ENCODE measurements around the gene ENSA.
"Not testable (repeated sequence)": the region's sequence is repeated elsewhere in the genome, so short reads cannot be mapped to it uniquely, and the experiment has no call there.

Gene ENSA, protein sequence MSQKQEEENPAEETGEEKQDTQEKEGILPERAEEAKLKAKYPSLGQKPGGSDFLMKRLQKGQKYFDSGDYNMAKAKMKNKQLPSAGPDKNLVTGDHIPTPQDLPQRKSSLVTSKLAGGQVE

DNA sequence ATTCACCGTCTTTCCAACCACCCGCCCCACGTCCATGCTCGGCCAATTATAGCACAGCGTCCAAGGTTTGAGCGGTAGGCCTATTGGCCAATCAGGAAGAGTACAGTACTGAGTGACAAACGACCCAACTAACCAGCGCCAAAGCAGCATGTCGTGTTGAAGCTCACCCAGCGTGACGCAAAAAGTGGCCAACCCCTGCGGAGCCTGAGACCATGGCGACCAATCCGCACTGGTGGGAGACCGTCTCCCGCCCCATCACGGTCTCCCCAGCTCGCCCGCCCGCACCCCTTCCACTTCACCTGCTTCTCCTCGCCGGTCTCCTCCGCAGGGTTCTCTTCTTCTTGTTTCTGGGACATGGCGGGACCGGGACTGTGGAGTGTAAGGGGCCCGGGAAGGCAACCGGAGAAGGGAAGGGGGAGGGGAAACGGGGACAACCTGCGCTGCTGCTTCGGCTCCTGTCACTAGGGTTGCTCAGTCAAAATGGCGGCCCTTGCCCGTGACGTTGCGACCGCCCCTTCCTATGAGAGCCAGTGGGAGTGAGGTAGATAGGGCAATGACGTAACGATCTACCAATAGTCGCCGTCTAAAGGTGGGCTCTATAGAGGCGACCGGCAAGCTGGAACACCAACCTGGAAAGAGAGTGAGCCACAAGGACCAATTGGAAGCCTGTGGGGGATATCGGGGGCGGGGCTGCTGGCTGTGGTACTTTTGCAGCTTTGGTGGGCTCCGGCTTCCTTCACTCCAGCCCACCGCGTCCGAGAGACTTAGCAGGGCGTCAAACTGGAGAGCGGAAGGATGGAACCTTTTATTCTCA, at the start of gene ENSA:
TSS of gene ENSA (minus strand) at position 498 of the 814 bp plus-strand sequence. CDS start at position 356, 142 bp downstream.
- peak; percentile 92 for DNase-seq

DNA sequence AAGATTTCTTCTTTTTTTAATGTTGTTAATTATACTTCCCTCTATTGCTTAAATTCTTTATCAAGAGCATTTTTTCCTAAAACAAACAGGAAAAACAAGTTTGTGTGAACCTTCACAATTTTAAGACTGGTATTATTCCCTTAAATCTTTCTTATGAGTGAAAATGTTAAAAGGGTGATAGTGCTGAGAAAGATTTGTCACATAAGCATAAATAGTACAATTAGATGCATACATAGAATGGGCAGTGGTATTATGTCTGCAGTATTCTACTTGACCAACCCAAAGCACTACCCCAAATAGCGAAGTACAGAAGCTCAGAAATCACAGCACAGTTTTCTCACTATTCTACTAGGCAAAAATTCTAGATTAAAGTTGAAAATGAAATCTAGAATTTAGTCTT, 49.6 kb upstream of the ENSA start:
- no peak for DNase-seq

DNA sequence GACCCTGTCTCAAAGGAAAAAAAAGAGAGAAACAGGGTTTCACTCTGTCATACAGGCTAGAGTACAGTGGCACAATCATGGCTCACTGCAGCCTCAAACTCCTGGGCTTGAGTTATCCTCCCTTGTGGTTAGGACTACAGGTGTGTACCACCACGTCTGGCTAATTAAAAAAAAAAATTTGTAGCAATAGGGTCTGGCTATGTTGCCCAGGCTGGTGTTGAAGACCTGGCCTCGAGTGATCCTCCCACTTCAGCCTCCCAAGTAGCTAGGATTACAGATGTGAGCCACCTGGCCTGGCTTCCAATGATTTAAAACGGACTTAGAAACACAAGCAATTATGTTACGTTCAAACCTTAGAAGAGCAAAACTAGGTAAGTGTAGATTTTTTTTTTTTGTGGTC, 45.5 kb upstream of the ENSA start:
- DNase-seq: no peak

DNA sequence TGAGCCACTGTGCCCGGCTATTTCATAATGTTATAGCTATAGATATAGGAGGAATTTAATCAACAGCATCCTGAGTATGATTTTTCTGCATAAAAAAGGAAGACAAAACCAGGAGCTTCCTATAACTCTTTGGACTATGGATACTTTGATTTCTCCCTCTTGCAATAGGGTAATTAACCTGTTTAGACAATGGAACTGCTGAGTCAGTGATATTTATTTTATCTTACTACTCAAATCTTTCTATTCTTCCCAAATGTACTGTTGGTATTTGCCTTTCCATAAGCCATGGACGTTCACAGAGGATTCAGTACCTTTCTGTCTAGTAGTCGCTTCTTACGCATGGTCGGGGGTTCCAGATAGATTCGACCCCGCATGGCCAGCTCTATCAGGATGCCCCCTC, 33.9 kb upstream of the ENSA start:
- no peak for DNase-seq

DNA sequence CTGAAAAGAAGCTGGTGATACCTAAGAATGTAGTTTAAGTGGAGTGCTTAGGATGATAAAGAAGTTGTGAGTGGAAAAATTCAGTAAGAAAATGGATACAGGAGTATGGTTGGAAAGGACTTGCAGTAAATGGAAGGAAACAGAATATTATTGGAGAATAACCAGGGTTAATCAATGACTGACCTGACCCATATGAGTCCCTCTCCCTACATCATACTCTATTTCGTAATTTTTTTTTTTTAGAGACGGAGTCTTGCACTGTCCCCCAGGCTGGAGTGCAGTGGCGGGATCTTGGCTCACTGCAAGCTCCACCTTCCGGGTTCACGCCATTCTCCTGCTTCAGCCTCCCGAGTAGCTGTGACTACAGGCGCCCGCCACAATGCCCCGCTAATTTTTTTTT, 33.4 kb upstream of the ENSA start:
- no peak for DNase-seq

DNA sequence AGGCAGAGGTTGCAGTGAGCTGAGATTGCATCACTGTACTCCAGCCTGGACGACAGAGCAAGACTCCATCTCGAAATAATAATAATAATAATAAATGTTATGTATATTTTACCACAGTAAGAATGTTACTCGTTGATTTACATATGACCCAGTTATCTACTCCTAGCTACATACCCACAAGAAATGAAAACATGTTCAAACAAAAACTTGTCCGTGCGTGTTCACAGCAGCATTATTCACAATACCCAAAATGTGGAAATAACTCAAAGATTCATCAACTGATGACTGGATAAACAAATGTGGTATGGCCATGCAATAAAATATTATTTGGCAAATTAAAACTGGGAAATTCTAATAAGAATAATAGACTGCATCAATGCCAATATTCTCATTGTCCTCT, 31.7 kb upstream of the ENSA start:
- DNase-seq: no peak

DNA sequence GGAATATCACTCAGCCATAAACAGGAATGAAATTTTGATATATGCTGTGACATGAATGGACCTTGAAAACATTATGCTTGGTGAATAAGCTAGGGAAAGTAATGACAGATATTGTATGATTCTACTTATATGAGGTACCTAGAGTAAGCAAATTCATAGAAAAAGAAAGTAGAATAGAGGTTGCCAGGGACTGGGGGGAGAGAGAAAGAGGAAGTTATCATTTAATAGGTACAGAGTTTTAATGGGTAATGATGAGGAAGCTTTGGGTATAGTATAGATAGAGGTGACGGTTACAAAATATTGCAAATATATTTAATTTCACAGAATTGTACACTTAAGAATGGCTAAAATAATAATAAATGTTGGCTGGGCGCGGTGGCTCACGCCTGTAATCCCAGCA, 31.2 kb upstream of the ENSA start:
- no peak for DNase-seq

DNA sequence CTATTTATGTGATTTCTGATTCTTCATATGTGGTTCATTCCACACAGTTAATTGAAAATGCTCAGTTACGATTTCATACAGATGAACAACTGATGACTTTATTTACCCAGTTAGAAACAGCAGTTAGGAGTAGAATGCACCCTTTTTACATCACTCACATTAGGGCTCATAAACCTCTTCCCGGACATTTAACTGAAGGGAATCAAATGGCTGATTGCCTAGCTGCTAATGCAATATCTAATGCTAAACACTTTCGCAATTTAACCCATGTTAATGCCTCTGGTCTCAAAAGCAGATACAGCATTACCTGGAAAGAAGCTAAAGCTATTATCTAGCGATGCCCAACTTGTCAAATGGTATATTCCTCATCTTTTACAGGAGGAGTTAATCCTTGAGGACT, 27.7 kb upstream of the ENSA start:
- not testable (repeated sequence) for DNase-seq

DNA sequence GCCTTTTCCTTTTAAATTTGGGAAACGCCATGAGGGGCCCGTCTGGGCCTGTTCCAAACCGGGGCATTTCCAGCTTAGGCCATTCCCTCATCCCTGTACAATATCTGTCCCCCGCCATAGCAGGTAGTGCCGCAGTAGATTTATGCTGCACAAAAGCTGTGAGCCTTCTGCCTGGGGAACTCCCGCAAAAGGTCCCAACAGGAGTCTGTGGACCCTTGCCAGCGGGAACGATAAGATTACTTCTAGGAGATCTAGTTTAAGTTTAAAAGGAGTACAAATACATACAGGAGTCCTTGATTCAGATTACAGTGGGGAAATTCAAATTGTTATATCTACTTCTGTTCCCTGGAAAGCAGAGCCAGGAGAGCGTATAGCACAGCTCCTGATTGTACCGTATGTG, 25.2 kb upstream of the ENSA start:
- not testable (repeated sequence) for DNase-seq

DNA sequence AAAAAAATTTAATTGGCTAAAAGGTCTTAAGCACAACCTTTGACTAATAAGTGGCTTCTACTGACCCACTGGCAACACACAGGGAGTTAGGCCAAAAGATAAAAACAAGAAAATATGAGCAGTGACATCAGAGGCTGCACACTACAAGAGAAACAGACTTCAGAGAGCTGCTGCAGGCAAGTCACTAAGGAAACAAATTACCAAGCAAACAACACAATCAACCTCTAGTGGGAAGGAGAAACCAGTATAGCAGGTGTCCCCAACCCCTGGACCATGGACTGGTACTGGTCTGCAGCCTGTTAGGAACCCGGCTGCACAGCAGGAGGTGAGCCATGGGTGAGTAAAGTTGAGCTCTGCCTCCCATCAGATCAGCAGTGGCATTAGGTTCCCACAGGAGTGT, 20.8 kb upstream of the ENSA start:
- DNase-seq: no peak

DNA sequence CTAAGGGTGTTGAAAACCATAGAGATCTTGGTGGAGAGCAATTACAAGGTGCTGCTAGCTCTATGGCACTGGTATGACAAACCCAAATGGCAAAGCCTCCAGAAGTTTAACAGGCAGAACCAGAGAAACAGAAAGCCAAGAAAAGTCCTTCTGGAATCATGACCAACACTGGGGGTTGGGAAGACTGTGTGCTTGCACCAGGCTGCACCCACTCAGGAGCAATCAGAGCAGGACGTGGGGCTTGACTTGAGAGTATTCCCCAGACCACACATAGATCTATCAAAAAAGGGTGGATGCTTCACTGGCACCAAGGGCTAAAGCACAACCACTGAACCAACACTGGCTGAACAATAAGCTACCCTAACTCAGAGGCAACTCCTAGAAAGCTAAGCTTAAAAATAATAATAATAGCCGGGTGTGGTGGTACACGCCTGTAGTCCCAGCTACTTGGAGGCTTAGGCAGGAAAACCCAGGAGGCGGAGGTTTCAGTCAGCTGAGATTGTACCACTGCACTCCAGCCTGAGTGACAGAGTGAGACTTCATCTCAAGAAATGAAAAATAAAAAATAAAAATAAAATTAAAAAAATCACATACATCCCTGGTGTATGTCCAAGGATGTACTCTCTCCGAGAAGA, 20.1 kb upstream of the ENSA start:
- DNase-seq: no peak

DNA sequence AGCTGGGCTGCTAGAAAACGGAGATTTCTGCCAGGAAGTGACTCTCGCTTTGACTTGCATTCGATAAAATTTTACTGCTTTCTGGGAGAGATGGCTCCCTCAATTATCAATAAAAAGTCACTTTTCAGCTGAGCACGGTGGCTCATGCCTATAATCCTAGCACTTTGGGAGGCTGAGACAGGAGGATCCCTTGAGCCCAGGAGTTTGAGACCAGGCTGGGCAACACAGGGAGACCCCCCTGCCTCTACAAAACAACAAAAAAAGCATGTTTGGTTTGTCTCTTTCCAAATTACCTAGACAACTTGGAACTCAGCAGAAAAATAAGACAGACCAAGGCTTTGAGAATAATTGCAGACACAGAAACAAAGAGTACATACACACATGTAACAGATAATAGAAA, 12.9 kb upstream of the ENSA start:
- no peak for DNase-seq

DNA sequence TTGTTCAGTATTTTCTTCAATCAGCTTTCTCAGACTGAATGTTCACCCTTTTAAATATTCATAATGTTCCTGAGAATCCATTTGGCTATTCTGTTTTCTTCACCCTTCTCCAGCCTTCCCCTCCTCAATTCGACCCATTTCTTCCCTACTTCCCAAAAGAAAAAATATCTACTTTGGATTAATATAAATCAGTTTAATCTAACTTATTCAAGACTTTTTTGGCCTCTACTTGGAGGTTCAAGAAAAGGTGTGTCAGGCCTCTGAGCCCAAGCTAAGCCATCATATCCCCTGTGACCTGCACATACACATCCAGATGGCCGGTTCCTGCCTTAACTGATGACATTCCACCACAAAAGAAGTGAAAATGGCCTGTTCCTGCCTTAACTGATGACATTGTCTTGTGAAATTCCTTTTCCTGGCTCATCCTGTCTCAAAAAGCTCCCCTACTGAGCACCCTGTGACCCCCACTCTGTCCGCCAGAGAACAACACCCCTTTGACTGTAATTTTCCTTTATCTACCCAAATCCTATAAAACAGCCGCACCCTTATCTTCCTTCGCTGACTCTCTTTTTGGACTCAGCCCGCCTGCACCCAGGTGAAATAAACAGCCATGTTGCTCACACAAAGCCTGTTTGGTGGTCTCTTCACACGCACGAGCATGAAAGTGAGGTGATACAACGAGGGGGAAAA, 11.9 kb upstream of the ENSA start:
- DNase-seq: not testable (repeated sequence)

DNA sequence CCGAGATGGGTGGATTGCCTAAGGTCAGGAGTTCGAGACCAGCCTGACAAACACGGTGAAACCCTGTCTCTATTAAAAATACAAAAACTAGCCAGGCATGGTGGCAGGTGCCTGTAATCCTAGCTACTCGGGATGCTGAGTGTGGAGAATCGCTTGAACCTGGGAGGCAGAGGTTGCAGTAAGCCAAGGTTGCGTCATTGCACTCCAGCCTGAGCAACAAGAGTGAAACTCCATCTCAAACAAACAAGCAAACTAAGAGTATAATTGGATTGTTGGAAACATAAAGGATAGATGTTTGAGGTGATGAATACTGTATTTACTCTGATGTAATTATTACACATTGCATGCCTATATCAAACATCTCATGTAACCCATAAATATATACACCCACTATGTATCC, 9.0 kb upstream of the ENSA start:
- DNase-seq: not testable (repeated sequence)

DNA sequence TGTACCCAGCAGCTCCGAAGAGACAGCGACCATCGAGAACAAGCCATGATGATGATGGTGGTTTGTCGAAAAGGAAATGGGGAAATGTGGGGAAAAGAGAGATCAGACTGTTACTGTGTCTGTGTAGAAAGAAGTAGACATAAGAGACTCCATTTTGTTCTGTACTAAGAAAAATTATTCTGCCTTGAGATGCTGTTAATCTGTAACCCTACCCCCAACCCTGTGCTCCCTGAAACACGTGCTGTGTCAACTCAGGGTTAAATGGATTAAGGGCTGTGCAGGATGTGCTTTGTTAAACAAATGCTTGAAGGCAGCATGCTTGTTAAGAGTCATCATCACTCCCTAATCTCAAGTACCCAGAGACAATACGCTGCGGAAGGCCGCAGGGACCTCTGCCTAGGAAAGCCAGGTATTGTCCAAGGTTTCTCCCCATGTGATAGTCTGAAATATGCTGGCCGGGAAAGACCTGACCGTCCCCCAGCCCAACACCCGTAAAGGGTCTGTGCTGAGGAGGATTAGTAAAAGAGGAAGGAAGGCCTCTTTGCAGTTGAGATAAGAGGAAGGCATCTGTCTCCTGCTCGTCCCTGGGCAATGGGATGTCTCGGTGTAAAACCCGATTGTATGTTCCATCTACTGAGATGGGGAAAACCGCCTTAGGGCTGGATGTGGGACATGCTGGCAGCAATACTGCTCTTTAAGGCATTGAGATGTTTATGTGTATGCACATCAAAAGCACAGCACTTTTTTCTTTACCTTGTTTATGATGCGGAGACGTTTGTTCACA, 5.6 kb upstream of the ENSA start:
- DNase-seq: not testable (repeated sequence)

DNA sequence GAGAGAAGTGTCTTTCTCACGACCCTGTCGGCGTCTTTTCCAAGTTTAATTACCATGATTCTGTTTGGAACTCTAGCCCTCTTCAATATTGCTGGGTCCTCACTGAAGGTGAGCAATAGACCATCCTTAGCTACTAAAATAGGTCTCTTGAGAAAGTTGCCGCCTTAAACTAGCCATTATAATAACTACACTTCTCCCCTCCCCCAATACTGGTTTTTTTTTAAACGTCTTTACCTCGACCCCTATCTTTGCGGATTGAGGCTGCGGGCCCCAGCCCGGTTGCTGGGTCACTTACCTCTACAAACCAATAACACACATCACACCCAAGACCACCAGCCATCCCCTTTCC, 672 bp downstream of the ENSA start:
- DNase-seq: no peak

DNA sequence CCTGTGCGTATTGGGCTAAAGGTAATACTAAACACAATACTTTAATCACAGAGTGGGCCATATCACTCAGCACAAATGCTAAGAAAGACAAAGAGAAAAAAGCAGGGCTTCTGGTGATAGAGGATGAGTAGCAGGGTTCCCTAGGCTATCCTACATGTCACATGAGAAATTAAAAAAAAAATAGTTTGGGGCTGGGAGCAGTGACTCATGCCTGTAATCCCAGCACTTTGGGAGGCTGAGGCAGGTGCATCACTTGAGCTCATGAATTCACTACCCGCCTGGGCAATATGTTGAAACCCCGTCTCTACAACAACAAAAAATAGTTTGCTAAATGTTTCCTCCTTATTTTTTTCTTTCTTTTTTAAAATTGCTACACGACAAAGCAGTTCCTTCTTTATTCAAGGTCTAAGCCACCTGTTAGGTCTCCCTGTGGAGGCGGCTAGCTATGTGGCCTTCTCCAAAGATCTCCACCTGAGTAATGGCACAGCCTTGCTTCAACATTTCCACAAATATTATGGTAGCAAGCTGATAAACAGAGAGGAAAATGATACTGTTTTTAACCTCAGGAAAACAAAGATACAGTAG, 1.5 kb downstream of the ENSA start:
- DNase-seq: no peak

DNA sequence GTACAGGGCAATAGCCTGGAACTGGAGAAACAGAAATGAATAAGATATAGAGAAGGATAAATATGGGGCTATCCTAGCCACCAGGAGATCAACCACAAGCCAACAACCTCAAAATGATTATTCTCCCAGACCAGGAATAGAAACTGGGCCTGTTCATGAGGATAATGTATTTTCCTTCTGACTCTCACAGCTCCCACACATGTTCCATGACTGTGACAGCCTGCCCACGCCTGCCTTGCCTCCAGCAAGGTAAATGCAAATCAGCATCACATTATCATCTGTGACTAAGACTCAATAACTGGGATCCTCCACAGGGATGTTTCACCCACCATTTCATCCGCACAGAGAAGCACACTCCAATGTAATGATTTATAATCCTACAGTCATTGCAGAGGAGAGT, 3.3 kb downstream of the ENSA start:
- DNase-seq: no peak

DNA sequence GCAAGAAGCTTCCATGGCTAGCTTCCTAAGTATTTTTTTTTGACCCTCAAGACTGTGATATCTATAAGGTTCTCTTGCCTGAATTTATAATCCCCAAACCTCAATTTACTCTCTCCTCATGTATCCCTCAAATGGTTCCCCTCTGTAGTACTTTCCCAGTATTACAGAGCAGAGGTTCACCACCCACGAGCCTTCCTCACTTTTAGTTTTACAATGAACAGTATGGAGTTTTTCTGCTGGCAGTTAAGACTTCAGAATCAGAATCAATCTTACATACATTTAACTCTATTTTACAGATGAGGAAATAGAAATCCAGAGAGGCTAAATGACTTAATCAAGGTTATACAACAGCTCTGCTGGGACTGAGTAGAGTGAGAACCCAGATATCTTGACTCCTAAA, 4.9 kb downstream of the ENSA start:
- not testable (repeated sequence) for DNase-seq

DNA sequence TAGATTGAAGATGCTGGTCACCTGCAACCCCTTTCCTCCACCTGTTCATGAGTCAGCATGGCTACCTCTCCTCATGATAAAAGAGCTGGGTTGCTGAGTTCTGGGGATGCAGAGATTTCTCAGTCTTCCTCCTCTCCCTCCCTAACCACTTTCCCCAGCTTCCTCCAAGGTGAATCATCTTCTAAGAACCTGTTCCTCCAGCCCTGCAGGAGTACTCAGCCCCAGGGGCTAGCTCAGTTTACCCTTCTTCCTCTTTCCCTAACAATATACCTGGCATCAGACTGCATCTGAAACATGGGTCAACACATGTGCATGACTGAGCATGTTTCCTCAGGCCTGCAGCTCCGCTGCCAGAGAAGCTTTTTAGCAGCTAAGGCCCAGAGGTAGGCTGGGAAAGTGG, 5.3 kb downstream of the ENSA start:
- DNase-seq: not testable (repeated sequence)

DNA sequence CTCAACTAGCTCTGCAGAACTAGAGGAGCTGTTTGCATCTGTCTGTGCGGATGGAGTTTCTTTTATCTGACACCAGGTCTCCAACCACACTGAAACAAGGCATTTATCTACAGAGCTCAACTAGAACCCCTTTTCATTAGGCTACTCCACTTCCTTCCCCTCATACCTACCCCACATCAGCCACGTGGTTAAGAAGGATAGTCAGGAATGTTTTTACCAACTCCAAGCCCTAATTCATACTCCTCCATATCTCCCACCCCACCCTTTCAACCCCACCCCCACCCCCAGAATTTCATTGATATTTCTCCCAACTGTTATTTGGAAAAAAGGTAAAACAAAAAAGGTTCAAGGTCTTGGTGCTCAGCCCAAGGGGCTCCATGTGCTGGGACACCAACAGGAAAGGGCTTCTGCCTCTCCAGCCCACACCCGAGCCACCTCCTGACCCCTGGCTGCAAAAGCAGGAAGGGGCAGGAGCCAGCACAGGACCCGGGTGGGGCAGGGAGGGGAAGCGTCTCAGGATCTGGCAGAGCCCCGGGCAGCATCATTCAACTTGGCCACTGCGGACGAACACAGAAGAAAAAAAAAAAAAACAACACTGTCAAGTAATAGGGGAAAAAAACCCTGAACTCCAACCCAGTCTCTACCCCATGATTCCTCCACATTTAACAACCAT, 7.0 kb downstream of the ENSA start:
- no peak for DNase-seq
